GM21786 (cell line): ENCODE results near the gene APH1B.
"Not testable (repeated sequence)": the region's sequence is repeated elsewhere in the genome, so short reads cannot be mapped to it uniquely, and the experiment has no call there.

Source experiments
- ATAC-seq: cut with Tn5 transposase; IDR thresholded peaks from one replicate; pipeline ENCODE4 v1.9.1; 2021; ENCODE audit not compliant: unreplicated experiment

Gene APH1B

GRCh38 chr15:63277038-63277892 is at the start of gene APH1B:
Gene APH1B (plus strand): TSS chr15:63277605. CDS start chr15:63277624, 19 bp downstream.
- peak; percentile 56 for ATAC-seq

- no peak for ATAC-seq
Observed at GRCh38 chr15:63227689-63228088, 49.7 kb upstream of the APH1B start.

- no peak for ATAC-seq
Observed at GRCh38 chr15:63231206-63231605, 46.2 kb upstream of the APH1B start.

GRCh38 chr15:63231706-63232105 is 45.7 kb upstream of the APH1B start:
- ATAC-seq: no peak

GRCh38 chr15:63232405-63232804 is 45.0 kb upstream of the APH1B start:
- no peak for ATAC-seq

GRCh38 chr15:63232943-63233342 is 44.5 kb upstream of the APH1B start:
- ATAC-seq: no peak

- no peak for ATAC-seq
Observed at GRCh38 chr15:63233667-63234423, 43.6 kb upstream of the APH1B start.

- ATAC-seq: no peak
Observed at GRCh38 chr15:63234451-63234870, 42.9 kb upstream of the APH1B start.

GRCh38 chr15:63236272-63236671 is 41.1 kb upstream of the APH1B start:
- no peak for ATAC-seq

GRCh38 chr15:63237086-63237485 is 40.3 kb upstream of the APH1B start:
- ATAC-seq: not testable (repeated sequence)

GRCh38 chr15:63238171-63238570 is 39.2 kb upstream of the APH1B start:
- no peak for ATAC-seq

- ATAC-seq: peak; percentile 60
Observed at GRCh38 chr15:63238796-63239195, 38.6 kb upstream of the APH1B start.

GRCh38 chr15:63240109-63240508 is 37.3 kb upstream of the APH1B start:
- no peak for ATAC-seq

- ATAC-seq: no peak
Observed at GRCh38 chr15:63241316-63241715, 36.1 kb upstream of the APH1B start.

- no peak for ATAC-seq
Observed at GRCh38 chr15:63243101-63243500, 34.3 kb upstream of the APH1B start.

- ATAC-seq: no peak
Observed at GRCh38 chr15:63243776-63244175, 33.6 kb upstream of the APH1B start.

- no peak for ATAC-seq
Observed at GRCh38 chr15:63244399-63244798, 33.0 kb upstream of the APH1B start.

- ATAC-seq: no peak
Observed at GRCh38 chr15:63244976-63245645, 32.3 kb upstream of the APH1B start.

- ATAC-seq: no peak
Observed at GRCh38 chr15:63246691-63247469, 30.5 kb upstream of the APH1B start.

GRCh38 chr15:63250312-63250965 is 27.0 kb upstream of the APH1B start:
- ATAC-seq: no peak
